ENCODE measurements around the gene GPC3.

The GPC3 gene

GRCh38 chrX:133884430-133885394 lies 100.7 kb downstream of the GPC3 start:
- no peak for DNase-seq (ENCODE audit: low read depth)

DNA sequence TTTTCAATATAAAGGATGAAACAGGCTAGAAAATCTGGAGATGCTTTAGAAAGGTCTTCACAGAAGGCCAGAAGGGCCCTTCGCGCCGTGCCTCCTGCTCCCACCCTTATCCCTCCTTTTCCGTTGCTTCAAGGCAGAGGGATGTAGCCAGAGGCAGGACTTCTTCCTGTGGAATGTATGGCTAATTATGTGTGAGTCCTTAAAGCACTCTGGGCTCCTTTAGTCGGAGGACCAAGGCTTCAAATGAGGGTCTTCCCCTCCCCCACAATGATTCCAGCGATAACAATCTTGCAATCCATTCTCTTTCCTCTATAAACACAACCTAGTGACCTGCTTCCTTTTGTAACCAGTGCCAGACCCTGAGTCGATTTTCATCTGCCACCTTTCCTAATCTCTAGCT lies 103.5 kb downstream of the GPC3 start:
- DNase-seq (ENCODE audit: low read depth) = no peak

DNA sequence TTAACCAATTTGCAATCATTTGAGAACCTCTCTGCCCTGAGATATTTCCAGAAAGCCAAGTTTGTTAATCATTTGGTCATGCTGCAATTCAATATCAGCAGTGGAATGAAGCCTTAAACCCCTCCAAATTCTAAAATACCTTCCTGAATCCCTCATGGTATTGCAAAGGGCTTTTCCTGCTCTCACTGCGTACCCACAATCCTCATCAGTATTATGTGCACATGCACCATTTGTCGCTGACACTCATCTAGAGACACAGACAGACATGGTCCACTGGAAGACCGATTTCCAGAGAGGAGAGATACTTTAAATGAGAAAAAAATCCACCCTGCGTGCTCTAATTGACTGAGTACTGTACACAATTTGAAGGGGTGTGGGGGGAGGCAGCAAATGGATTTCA lies 104.4 kb downstream of the GPC3 start:
- no peak for DNase-seq (ENCODE audit: low read depth)

GRCh38 chrX:133880032-133880443 lies 105.4 kb downstream of the GPC3 start:
- no peak for DNase-seq (ENCODE audit: low read depth)

DNA sequence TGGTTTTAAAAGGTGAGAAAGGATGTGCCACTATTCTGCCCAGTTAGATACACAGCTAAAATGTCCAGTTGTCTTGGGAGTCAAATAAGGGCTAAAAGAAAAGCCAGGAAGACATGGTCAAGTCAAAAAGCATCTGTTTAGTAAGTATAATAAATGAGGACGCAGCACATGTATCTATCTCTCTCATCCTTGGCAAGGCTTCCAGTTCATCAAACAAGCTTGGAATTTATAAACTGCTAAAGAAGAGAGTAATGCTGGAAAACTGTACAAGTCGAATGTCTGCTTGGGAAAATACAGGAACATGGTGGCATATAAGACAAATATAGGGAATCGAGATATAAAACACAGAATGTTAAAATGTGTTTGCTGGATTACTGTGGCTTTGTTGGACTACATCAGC lies 106.7 kb downstream of the GPC3 start:
- no peak for DNase-seq (ENCODE audit: low read depth)

DNA sequence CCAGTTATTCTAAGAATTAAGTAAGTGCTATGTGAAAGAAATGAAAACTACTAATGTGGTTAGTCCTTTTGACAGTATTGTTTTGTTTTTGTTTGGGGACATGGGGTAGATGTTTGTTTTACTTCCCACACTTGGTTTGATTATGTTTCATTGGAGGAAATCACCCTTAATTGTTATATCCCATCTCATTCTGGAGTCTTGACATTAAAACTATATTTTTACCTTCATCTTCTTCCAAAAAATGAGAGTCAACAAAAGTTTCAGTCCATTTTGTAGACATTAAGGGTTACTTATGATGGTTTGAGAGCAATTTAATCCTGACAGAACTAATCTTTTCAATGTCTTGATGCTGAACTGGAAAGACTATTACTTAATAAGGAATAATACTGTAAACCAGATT lies 108.7 kb downstream of the GPC3 start:
- no peak for DNase-seq (ENCODE audit: low read depth)

DNA sequence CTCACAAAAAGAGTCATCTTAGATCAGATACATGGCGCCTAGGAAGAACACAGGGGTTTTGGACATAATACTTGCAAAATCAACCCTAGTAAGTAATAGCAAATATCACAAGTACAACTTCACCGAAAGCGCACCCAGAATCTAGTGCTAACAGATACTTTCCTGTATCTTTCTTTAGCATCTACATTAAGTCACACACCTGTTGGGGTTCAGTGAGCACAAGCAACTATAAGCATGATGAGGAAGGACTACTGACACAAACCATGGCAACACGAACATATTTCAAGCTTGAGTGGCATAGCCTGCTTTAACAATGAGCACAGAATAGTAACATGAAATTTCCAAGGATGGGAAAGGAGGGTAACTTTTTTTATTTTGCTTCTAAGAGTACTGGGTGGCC lies 116.1 kb downstream of the GPC3 start:
- DNase-seq (ENCODE audit: low read depth) = no peak

DNA sequence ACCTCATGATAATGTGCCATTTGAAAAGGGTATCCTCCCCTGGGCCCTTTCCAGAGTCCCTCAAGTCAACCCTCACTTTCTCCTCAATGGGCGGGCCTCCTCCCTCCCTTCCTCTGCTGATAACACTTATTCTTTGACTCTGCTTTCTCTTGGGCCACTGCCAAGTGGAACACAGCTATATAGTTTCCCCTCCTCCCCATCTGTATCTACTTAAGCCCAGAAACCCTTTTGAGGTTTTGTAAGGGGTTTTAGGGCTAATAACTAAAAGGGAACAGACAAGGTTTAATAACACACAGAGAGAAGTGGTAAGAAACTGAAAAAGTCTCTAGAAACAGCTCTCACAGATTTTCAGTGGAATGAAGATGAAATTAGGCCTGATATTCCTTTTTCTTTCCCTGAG lies 116.7 kb downstream of the GPC3 start:
- DNase-seq (ENCODE audit: low read depth) = no peak

- DNase-seq (ENCODE audit: low read depth) = no peak
These were observed 117.1 kb downstream of the GPC3 start for GRCh38 chrX:133868250-133868649.

- no peak for DNase-seq (ENCODE audit: low read depth)
These were observed 119.5 kb downstream of the GPC3 start for GRCh38 chrX:133865761-133866471.

DNA sequence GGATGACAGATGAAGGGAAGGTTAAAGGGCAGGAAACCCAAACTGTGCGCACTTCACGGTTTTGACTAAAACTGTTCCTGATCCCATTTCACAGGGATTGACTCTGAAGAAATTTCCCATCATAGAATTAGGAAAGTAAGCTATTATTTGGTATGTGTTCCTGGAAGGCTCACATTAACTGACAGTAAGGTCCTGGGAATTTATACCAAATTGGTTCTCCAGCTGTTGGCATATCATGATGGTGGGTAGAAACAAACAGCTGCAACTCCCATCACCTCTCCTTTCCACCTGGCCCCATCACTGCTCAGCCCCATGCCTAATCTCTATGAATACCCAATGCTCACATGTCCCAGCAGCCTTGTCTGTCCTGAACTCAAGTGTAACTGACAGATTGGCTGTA lies 121.2 kb downstream of the GPC3 start:
- no peak for DNase-seq (ENCODE audit: low read depth)

- no peak for DNase-seq (ENCODE audit: low read depth)
These were observed 125.5 kb downstream of the GPC3 start for GRCh38 chrX:133859860-133860259.

DNA sequence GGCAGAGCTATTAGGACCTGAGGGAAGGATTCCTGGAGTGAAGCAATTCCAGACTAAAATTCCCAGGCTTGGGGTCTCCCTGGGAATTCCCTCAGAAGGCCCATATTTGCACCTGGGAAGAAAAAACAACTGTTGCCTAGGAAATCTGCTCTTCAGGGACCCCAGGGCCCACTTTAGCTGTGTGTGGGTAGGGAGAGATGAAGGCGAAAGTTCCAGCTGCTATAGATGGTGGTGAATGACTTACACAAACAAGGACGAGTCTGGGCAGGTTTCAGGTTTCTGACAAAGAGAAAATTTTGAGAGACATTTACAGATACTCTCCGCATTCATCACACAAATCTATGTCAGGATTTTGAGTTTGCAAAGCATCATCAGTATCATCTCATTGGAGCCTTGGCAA lies 126.1 kb downstream of the GPC3 start:
- no peak for DNase-seq (ENCODE audit: low read depth)

GRCh38 chrX:133857640-133858269 lies 127.6 kb downstream of the GPC3 start:
- DNase-seq (ENCODE audit: low read depth) = no peak

- no peak for DNase-seq (ENCODE audit: low read depth)
These were observed 128.6 kb downstream of the GPC3 start for GRCh38 chrX:133856819-133857218.

DNA sequence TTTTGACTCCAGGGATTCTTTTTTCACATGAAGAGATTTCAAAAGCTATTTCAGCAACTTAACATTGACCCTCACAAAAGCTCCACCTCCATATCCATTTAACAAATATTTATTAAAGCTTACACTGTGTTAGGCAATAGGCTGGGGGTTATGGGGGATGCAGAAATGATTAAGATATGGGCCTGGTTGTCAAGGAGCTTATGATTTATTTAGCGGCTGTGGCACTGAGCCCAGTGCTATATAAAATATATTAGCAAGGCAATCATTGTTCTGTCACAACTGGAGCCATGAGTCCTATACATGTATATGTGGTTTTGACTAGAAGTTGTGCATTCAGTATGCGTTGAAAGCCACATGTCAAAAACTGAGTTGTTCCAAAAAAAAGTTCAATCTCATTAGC lies 131.1 kb downstream of the GPC3 start:
- DNase-seq (ENCODE audit: low read depth) = no peak

DNA sequence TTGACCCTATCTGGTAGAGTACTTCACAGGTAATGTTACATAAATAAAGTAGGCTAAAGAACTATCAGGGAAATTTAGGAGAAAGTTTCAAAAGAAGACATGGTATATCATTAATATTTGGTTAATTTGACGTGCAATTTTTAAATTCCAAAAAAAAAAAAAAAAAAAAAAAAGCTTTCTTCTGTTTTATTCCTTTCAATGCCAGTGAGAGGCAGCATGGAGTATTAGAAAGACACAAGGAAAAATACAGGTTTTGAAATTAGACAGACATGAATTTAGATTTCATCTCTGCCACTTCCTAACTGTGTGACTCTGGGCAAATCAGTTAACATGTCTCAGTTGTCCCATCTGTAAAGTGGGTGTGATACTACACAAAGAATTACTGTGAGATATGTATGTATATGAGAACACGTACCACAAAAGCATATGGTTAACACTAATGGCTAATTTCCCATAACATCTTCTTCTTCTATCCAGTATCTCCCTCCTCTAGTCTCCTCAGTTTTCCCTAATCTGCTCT lies 132.5 kb downstream of the GPC3 start:
- no peak for DNase-seq (ENCODE audit: low read depth)

DNA sequence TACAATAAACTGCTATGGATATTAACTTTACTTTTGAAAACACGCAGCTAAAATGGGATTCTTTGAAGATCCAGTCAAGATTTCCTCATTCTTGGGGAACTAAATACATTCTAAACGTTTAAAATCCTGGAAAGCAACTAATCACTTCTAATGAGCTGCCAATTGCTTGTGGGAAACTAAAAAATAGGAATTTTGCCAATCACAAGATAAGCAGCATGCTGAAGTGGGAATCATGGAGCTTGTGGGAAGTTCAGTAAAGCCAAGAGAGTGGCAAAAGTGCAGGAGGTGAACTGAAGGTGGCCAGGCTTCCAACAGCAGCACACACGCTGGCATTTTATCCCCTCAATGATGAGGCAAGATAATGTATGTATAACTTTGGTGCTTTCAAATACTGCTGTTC lies 133.0 kb downstream of the GPC3 start:
- no peak for DNase-seq (ENCODE audit: low read depth)

GRCh38 chrX:133850399-133850798 lies 135.0 kb downstream of the GPC3 start:
- DNase-seq (ENCODE audit: low read depth) = no peak

DNA sequence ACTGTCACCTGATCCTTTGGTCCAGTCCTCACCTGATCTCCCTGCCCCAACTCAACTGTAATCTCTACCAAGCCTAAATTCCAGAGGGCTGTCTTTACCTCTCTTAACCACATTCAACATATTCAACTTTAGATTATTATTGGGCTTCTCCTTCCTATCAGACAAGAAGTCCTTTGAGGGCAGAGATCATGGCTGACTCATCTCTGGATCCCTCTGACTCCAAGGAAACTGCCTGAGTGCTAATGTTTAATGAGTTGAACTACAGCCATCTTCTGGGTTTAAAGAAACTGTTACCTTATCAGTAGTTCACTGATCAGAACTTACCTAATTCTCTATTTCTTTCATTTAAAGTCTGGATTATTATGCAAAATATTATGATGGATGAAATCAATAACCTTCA lies 135.7 kb downstream of the GPC3 start:
- no peak for DNase-seq (ENCODE audit: low read depth)

- no peak for DNase-seq (ENCODE audit: low read depth)
These were observed 137.9 kb downstream of the GPC3 start for GRCh38 chrX:133847340-133847994.

DNA sequence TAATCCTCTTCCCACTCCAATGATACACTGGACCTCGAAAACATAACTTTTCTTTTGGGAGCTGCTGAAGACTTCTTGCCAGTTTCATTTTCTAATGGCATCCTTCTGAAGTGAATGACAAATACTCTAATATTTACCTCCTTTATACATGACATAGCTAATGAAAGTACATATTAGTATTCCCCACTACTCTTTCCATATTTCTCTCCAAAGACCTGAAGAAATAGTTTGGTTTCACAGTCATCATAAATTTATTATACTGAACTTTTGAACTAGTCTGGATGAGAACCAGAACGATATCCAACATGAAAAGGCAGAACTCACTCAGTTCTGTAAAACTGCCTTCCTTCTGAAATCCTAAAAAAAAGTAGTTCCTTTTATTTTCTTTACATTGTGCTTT lies 139.1 kb downstream of the GPC3 start:
- no peak for DNase-seq (ENCODE audit: low read depth)
